Brain pericyte (primary cell): Measurements from ENCODE around the gene VMAC.
"Not testable (repeated sequence)": the region's sequence is repeated elsewhere in the genome, so short reads cannot be mapped to it uniquely, and the experiment has no call there.

Experiments used
- DNase-seq: peaks from one replicate; pipeline ENCODE4 v3.0.0-alpha.2; 2012; ENCODE audit warnings: low read depth, low spot score

The VMAC gene

GRCh38 chr19:5904352-5905113 lies at the start of gene VMAC:
VMAC (plus strand) TSS chr19:5904872; CDS start chr19:5904891, 19 bp downstream.
- DNase-seq: peak; percentile 100

- DNase-seq: not testable (repeated sequence)
Observed at GRCh38 chr19:5855151-5855550, 49.5 kb upstream of the VMAC start.

GRCh38 chr19:5857203-5858081 lies 47.2 kb upstream of the VMAC start:
- DNase-seq: no peak

- DNase-seq: no peak
Observed at GRCh38 chr19:5863030-5863665, 41.5 kb upstream of the VMAC start.

- no peak for DNase-seq
Observed at GRCh38 chr19:5864013-5864720, 40.5 kb upstream of the VMAC start.

GRCh38 chr19:5864725-5865486 lies 39.8 kb upstream of the VMAC start:
- DNase-seq: no peak

- DNase-seq: no peak
Observed at GRCh38 chr19:5865772-5866171, 38.9 kb upstream of the VMAC start.

GRCh38 chr19:5867201-5868136 lies 37.2 kb upstream of the VMAC start:
- no peak for DNase-seq

- DNase-seq: no peak
Observed at GRCh38 chr19:5870986-5871394, 33.7 kb upstream of the VMAC start.

GRCh38 chr19:5873617-5874199 lies 31.0 kb upstream of the VMAC start:
- no peak for DNase-seq

GRCh38 chr19:5874496-5874895 lies 30.2 kb upstream of the VMAC start:
- DNase-seq: not testable (repeated sequence)

- DNase-seq: no peak
Observed at GRCh38 chr19:5877427-5877826, 27.2 kb upstream of the VMAC start.

GRCh38 chr19:5877882-5878281 lies 26.8 kb upstream of the VMAC start:
- no peak for DNase-seq

GRCh38 chr19:5880196-5880595 lies 24.5 kb upstream of the VMAC start:
- DNase-seq: no peak

GRCh38 chr19:5880604-5881078 lies 24.0 kb upstream of the VMAC start:
- DNase-seq: peak; percentile 48

GRCh38 chr19:5881543-5882299 lies 23.0 kb upstream of the VMAC start:
- DNase-seq: no peak

GRCh38 chr19:5882421-5882968 lies 22.2 kb upstream of the VMAC start:
- DNase-seq: no peak
